Suppressor macrophage treated with lipopolysaccharide for 4 hours (primary cell): ENCODE results near the gene SFXN1.
"Not testable (repeated sequence)": the region's sequence is repeated elsewhere in the genome, so short reads cannot be mapped to it uniquely, and the experiment has no call there.

Experiments
- DNase-seq: peaks from one replicate; pipeline ENCODE4 v3.0.0-alpha.2; 2020

SFXN1 gene

DNA sequence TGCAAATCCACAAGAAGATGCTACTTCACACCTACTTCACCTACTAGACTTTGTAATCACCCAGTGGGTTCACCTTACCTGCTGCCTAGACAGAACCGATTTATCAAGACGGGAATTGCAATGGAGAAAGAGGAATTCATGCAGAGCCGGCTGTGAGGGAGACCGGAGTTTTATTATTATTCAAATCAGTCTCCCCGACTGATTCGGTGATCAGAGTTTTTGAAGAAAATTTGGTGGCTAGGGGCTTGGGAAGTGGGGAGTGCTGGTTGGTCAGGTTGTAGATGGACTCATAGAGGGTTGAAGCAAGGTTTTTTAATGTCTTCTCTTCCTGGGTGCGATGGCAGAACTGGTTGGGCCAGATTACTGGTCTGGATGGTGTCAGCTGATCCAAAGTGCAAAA is 23.4 kb downstream of the SFXN1 start:
- no peak for DNase-seq

DNA sequence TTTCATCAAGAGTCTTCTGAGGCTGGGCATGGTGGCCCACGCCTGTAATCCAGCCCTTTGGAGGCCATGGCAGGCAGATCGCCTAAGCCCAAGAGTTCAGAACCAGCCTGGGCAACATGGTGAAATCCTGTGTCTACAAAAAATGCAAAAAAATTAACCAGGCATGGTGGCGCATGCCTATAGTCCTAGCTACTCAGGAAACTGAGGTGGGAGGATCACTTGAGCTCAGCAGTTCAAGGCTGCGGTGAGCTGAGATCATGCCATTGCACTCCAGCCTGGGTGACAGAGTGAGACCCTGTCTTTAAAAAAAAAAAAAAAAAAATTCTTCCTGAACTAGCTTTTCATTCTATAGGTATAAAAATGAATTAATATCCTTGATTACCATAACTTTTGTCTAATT is 29.3 kb downstream of the SFXN1 start:
- DNase-seq, result not testable (repeated sequence)

DNA sequence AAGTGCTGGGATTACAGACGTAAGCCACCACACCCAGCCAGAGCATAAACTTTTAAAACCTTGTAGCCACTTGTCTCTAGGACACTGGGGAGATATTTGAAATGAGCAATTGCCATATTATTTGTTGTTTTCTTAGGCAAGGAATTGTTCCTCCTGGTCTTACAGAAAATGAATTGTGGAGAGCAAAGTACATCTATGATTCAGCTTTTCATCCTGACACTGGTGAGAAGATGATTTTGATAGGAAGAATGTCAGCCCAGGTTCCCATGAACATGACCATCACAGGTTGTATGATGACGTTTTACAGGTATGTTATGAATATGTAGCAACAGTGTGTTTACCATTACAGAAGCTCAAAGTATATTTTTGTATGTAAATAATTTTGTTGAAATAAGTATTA is 30.5 kb downstream of the SFXN1 start:
- no peak for DNase-seq

DNA sequence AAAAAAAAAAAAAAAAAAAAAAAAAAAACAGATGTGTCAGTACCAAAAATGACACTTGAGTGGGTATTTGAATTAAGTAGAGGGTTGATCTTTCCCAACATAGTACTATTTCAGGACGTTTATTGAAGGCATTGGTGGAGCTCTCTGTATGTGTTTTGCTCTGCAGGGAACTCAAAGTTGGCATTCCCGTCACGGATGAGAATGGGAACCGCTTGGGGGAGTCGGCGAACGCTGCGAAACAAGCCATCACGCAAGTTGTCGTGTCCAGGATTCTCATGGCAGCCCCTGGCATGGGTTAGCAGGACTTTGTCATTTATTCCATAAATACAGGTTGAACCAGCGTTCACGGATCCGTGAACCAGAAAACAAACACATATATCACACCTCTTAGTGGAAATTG is 34.9 kb downstream of the SFXN1 start:
- no peak for DNase-seq

DNA sequence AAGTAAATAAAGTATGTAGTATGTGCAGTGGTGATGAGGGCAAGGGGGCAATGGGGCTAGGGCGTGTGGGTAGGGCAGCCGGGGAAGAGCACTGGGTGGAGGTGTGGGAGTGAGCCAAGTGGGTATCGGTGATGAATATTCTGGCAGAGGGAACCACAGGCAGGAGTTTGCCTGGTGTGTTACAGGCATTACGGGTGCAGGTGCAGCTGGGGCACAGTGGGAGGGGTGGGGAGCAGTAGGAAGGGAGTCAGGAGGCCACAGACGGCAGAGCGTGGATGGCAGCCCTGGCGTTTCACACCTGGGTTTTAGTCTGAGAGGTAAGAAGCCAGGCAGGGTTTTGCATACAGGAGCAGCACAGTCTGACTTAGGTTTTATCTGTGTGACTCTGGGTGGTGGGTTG is 35.4 kb downstream of the SFXN1 start:
- no peak for DNase-seq

DNA sequence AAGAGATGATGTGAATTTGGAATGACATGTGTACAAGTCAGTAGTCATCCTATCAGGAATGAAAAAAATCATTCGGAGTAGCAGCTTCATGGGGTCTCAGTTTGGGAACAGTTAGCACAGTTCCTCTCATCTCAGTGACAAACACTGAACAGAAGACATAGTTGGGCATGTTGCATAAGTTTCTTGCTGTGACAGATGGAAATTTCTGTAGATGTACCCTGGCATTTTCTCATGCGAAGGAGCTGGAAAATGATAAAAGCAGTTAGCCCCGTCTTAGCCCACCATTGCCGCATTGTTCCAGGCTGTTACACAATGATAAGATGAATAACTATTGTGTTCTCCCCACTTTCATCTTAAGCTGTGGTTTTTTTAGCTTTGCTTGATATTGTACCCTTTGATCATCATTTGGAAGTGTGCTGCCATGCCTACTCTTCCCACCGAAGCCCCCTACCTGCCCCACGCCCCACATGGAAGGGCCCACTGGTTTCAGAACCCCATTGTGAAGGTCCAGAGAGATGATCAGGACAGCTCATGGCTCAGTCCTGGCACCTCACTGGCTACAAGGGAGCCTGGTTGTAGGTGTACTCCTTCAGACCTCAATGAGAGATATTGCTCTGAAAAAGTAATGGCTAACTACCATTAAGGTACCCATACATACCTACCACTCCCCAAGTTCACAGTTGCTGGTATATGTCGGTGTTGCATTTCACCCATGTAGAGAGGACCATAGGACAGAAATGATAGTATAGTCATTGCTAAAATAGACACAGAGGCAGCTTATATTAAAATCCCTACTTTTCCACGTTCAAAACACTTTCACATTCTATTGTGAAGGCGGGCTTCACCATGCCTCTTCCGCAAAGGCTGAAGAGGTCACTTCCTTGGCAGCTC is 38.8 kb downstream of the SFXN1 start:
- DNase-seq, result no peak

DNA sequence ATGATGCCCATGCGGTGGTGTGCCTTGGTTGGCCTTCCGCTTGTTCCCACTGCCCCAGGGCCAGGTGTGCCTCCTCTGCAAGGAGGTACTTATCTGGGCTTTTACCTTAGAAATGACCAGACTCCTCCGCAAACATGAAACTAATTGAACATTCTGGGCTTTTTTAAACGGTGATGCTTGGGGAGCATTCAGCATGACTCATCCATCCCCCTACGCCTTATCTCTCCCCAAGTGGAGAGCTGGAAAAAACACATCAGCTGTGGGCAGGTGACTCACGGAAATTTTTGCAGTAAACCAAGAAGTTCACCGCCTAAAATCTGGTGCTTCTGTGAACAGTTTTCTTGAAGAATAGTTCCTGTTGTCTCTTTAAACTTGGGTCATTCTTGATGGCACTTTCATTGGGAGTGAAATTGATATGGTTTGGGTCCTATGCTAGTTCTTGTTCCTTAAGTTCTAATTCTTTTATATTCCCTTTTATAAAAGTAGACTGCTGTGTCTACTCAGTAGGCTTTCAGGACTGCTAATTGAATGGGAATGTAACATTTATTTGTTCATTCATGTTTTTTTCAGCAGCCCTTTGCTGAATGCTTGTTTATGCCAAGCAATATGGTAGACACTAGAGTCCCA is 39.6 kb downstream of the SFXN1 start:
- no peak for DNase-seq

DNA sequence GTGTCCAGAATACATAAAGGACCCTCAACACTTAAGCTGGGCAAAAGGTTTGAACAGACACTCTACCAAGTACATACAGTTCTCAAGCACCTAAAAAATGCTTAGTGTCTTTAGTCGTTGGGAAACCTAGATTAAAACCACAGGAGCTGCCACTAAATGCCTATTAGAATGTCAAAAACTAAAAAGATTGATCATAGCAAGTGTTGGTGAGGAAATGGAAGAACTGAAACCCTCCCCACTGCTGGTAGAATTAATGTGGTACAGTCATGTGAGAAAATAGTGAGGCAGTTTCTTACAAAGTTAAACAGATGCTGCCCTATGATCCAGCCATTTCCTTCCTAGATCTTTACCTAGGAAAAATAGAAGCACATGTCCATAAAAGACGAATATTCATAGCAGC is 40.6 kb downstream of the SFXN1 start:
- DNase-seq, result no peak

DNA sequence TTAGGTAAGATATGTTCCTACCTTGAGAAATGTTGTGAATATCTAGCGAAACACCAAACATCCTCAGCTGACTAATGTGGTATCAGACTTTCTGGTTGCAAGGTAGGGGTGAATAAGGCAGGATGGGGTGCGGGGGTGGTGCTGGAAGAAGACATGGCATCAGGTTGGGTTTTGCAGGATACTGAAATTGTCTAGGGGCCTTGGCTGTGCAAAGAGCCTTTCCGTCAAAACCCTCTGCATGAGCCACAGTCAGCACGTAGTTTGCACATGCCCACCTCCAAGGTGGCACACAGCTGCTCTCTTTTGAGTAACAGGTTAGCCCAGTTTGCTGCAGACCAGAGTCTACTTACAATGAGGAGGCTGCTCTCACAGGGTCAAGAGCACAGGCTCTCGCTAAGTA is 42.0 kb downstream of the SFXN1 start:
- DNase-seq, result no peak

DNA sequence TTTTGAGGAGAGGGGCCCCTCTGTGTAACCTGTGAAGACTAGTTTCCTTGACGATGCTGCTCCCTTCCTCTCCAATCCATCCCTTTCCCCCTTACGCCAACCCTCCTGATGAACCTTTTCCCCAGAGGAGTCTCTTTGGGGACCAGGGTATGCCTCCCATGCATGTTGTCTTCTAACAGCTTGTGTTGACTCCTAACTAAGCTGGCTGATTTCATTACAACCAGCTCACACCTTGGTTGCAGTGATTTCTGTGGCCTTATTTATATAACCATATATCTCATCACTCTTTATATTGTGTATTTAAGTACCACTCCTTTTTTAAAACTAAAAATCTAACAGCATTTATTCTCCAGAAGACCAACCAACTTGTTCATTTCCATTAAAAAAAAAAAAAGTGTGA is 42.5 kb downstream of the SFXN1 start:
- DNase-seq, result no peak

DNA sequence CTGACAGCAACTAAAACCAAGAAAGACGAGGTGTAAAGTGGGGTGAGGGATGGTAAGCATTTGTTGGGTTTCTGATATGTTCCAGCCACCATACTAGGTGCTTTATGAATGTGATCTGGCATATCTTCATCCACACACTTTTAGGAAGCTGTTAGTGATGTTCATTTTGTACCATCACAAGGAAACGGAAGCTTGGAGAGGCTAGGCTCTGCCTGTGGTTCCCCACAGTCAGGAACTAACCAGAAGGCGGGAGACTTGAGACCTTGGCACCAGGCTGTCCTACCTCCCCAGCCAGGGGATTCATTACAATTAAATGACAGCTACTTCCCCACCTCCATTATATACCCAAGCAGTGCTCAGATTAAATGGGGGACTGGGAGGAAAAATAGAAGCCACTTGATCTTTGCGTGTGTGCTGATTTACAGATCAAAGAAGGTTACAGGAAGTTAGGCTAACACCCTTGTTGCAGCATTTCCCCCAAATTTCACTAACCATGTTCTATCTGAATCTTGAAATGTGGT is 43.0 kb downstream of the SFXN1 start:
- DNase-seq, result no peak

DNA sequence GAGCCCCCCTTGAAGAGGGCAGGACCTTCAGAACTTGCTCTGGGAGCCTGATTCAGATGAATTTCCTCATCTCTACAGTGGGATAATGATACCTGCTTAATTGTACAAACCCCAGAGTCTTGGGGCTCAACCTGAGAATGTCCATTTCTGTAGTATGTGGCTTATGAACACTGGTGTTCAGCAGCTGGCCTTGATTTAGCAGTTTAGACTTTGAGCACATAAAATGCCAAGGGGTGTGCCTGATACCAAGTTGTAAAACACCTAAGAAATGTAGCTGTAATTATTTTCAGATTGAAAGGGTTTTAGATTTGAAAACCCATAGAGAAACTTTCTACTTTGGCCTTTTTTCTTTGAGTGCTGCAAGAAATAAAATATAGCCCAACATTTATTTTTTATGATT is 44.9 kb downstream of the SFXN1 start:
- DNase-seq, result no peak

DNA sequence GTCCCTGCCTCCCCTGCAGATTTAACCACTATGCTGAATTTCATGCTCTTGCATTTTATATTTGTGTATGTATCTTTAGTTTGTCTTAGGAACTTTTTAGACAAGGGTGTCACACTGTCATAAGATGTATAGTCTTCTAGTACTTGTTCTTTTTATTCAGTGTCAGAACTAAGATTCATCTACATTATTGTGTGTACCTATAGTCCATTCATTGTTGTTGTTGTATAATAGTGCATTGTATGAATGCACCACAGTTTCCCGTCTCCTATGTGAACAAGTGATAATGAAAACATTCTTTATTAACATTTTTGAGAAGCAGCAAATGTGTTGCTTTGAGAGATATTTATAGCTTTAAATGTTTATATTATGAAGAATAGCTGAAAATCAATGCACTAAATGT is 45.9 kb downstream of the SFXN1 start:
- DNase-seq, result no peak

DNA sequence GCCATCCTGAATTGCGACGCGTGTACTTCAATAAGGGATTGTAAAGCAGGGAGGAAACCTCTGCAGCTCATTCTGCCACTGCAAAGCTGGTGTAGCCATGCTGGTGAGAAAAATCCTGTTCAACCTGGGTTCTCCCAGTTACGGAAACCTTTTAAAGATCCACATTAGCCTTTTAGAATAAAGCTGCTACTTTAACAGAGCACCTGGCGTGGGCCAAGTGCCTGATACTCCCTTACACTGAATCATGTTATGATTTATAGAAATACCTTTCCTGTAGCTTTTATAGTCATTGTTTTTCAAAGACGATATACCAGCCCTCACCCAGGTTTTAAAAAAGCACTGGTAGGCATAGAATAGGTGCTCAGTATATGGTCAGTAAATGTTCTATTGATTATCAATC is 48.3 kb downstream of the SFXN1 start:
- DNase-seq, result no peak

DNA sequence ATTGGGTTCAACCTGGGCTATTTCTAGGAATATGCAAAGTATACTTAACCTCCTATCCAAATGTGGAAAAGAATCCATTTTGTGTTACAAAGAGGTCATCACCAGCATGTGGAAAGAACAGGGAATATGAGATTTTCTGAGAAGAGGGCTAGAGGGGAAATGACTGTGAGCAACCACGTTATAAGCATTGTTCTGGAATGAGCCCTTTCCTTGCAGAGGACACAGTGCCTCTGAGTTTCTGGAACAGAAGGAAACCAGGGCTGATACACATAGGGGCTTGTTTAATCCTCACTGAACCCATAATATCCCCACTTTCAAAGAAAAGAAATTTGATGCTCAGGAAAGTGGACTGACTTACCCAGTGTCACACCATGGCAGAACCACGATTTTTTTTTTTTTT is 53.0 kb downstream of the SFXN1 start:
- no peak for DNase-seq

DNA sequence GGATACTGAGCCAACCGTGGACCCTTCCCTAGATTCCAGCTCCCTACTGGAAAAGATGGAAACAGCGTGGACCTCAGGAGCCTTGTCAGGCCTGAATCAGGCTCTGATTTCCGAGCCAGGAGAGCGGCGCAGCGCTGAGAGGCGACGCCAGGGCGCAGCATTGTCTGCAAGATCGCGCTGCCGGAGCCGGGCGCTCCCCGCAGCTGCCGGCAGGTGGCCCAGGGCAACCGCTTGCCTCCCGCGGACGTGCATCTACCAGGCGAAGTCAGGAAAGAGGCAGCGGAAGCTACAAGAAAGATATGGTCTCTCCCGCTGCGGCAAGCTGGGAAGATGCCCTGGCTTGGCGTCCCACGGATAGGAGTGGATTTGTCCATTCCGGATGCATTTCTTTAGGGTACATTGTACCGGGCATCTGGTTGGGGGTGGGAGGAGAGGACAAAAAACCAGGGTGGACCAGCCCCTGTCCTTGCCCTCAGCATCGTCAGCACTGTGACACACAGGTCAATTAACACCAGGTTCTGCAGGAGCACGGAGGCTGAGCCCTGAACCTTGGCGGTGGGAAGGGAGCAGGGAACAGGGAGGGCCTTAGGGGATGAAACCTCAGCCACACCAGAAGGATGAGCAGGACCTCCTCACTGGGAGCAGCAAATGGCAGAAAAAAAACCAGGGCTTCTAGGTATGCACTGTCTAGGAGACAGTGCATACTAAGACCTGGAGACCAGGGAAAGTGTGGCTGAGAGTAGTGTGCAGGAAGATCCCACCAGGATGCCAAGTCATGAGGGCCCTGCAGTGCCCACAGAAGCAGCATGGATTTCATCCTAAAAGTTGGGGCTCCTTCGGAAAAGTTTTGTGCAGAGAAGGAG is 55.9 kb downstream of the SFXN1 start:
- peak; percentile 93 for DNase-seq

DNA sequence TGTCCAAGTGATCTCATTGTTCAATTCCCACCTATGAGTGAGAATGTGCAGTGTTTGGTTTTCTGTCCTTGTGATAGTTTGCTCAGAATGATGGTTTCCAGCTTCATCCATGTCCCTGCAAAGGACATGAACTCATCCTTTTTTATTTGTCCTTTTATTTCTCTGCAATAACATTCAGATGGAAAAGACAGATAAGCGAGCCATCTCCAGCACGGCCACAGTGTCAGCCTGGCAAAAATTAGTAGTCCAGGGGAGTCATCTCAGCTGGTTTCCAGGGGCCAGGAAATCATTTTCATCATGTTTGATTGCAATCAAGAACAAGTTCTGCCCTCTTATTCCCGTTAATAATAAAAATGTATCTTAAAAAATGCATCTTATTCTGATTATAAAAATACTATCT is 57.0 kb downstream of the SFXN1 start:
- not testable (repeated sequence) for DNase-seq

DNA sequence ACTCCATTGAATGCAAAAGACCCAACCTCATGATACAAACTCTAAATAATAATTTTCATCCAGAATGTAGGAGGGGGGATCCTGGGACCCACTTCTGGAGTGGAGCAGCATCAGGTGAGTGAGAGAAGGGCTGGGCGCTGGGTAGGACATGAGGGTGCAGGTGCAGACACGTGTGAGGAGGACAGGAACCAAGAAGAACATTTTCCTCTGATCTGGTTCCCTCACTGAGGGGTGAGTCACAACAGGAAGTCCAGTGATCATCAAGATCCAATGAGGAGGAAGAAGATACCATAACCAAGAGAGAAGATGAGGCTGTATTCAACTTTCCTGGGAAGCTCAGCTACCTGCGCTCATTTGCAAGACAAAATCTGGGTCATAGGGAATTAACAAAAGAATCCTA is 57.4 kb downstream of the SFXN1 start:
- peak; percentile 36 for DNase-seq

DNA sequence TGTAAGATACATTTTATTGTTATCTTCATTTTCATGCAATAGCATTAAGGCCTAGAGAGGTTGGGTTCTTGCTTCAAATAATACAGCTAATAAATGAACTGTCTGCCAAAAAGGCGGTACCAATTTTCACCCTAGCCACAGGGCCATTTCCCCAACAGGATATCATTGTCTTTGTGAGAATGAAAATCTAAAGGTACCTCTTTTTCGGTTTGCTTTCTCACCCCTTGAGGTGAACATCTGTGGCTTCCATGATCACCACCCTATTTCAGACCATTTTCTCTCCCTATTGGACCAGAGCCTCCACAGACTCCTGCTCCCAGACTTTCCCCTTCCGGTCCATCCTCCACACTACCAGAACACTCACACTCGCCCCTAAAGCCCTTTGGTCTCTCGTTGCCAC is 60.2 kb downstream of the SFXN1 start:
- DNase-seq, result no peak

DNA sequence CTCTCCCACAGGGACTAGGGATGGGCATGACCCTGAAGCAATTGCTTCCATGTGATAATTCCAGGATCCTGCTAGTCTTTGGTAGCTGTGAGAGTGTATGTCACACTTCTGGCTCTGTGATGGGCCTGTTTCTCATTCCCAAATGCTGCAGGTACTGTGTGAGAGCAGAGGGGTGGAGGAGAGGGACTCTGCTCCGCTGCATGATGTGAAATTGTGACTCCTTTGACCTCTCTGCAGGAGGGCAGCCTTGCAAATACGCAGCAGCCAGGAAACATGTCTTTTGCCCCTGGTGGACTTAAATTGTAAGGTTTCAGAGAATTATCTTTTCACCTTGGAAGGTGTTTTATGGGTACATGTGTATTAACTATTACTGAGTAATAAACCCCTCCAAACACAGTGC is 61.6 kb downstream of the SFXN1 start:
- no peak for DNase-seq

DNA sequence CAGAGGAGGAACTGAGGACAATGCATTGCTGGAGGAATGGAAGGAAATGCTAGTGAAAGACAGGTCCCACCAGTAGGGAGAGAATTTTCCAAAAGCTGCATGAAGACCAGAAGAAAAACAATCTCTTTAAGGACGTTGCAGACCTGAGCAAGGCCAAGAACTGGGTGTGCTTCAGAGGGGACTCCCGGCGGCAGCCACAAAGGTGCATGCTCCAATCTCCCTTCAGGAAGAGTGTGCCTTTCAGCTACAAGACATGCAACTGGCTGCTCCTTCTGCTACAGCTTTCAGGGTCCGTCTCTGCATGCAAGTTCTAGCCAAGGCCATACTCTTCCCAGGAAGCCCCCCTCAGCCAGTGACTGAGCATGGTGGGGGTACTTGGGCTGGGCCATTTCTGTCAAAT is 62.9 kb downstream of the SFXN1 start:
- no peak for DNase-seq

DNA sequence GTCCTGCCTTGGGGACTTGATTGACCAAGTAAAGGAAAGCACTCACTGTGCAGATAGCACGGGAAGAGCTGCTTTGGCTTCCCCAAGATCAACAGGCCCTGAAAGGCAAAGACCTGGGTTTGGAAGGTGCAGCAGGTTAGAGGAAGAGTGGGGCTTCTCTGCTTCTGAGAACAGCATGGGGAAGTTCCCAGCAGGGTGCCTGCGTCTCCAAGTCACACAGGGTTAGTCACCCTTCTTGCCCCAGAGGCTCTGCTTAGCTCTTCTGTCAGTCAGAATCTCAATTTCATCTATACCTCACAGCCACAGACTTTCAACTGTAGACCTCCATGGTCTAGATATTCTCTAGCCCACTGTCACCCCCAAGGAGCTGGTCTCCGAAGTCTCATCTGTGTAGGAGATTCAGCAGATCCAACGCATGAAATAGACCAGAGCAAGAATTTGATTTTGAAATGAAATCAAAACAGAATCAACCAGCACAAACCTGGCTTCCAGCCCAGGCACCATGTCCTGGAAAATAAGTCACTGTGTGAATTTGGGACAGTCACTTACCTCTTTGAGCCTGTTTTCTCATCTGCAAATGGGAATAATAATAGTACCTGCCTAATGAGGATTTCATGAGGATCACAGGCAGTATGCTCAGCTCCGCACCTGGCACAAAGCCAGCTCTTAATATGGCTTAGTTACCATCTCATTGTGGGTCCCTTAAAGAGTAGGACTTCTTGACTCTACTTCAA is 64.0 kb downstream of the SFXN1 start:
- peak; percentile 82 for DNase-seq

DNA sequence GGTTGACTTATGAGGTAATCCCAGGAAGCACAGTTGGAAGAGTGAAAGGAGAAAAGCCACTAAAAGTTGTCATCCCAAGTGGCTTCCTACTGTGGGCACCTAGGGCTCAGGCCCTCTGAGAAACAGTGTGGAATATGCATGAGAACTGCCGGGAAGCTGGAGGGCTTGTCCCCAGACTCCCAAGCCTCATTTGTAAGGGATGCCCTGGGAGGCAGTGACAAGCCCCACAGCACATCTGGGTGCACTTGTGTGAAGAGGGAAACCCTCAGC is 64.5 kb downstream of the SFXN1 start:
- no peak for DNase-seq
